Activated T-cell treated with anti-CD3 and anti-CD28 coated beads, Interleukin-2, amount 50 U/mL, for 72 hours (primary cell): Measurements from ENCODE around the gene RPS15. TPM values are rescaled to one million over a fixed set of nuclear protein-coding genes. Genes with fewer than 3 reads are reported as not detected.

ENCODE experiments used
- total RNA-seq, 2 donors: library from RNA; stranded (reverse); gene quantifications; one replicate each; pipeline ENCODE4 v1.2.3, GENCODE V29; 2022

RPS15 gene
- total RNA-seq, 2 donors from 2014 or later: 1,293 to 1,490 TPM

Other genes starting within 250 kb of the RPS15 start
- gene STK11, start 232.6 kb upstream of the RPS15 start, total RNA-seq: 10 to 100 TPM; 81.5 to 86.3 TPM
- gene CBARP, start 200.4 kb upstream of the RPS15 start, total RNA-seq: under 1 TPM; 0.38 to 0.58 TPM
- 100 to 1,000 TPM; 169 to 201 TPM for gene ATP5F1D, start 196.6 kb upstream of the RPS15 start, total RNA-seq
- gene MIDN, start 189.8 kb upstream of the RPS15 start, total RNA-seq: 10 to 100 TPM; 72.3 to 75.4 TPM
- 100 to 1,000 TPM; 400 to 456 TPM for gene CIRBP, start 169.1 kb upstream of the RPS15 start, total RNA-seq
- gene FAM174C, start 162.9 kb upstream of the RPS15 start, total RNA-seq: 10 to 100 TPM; 59.8 to 69.1 TPM
- gene EFNA2, start 152.5 kb upstream of the RPS15 start, total RNA-seq: not detected
- 100 to 1,000 TPM in 1 of 2 donors, 10 to 100 TPM in 1; 96.5 to 107 TPM for gene NDUFS7, start 54.5 kb upstream of the RPS15 start, total RNA-seq
- gene GAMT, start 36.9 kb upstream of the RPS15 start, total RNA-seq: 10 to 100 TPM; 13.6 to 17.7 TPM
- 100 to 1,000 TPM; 219 to 252 TPM for gene DAZAP1, start 30.8 kb upstream of the RPS15 start, total RNA-seq
- under 1 TPM; 0.02 to 0.14 TPM for gene APC2, start 11.7 kb downstream of the RPS15 start, total RNA-seq
- 10 to 100 TPM; 28.1 to 31.7 TPM for gene C19orf25, start 40.8 kb downstream of the RPS15 start, total RNA-seq
- gene PCSK4, start 52.0 kb downstream of the RPS15 start, total RNA-seq: 10 to 100 TPM; 13.3 to 16.6 TPM
- 1 to 10 TPM; 1.7 to 3.8 TPM for gene REEP6, start 52.8 kb downstream of the RPS15 start, total RNA-seq
- gene ADAMTSL5, start 74.6 kb downstream of the RPS15 start, total RNA-seq: 1 to 10 TPM; 4.3 to 5.5 TPM
- gene PLK5, start 85.7 kb downstream of the RPS15 start, total RNA-seq: not detected
- 1 to 10 TPM; 6.4 to 6.8 TPM for gene MEX3D, start 129.9 kb downstream of the RPS15 start, total RNA-seq
- gene MBD3, start 154.5 kb downstream of the RPS15 start, total RNA-seq: 10 to 100 TPM; 71.2 to 77.9 TPM
- gene UQCR11, start 167.1 kb downstream of the RPS15 start, total RNA-seq: 100 to 1,000 TPM; 103 to 113 TPM
- 100 to 1,000 TPM; 112 to 126 TPM for gene TCF3, start 214.2 kb downstream of the RPS15 start, total RNA-seq